SK-N-MC (cell line): ENCODE measurements around the gene NDUFAF8.

Source experiments
- EZH2 ChIP-seq: fragments of 200-600 bp; sonication (generic); IDR thresholded peaks from one replicate; pipeline ENCODE4 v1.6.1; 2017; ENCODE audit warnings: antibody characterized with exemption
- POLR2AphosphoS5 ChIP-seq: IDR thresholded peaks from 2 replicates; pipeline ENCODE4 v1.6.1; 2012; ENCODE audit warnings: mild to moderate bottlenecking, low read depth, low read length, borderline replicate concordance

GRCh38 chr17:81191116-81191515 is 48.0 kb upstream of the NDUFAF8 start:
- TF ChIP-seq POLR2AphosphoS5 (no peak), EZH2 (no peak)
